HG02840 (cell line): ENCODE measurements around the gene PBXIP1.
"Not testable (repeated sequence)": the region's sequence is repeated elsewhere in the genome, so short reads cannot be mapped to it uniquely, and the experiment has no call there.

Source experiments
- ATAC-seq: cut with Tn5 transposase; IDR thresholded peaks from one replicate; pipeline ENCODE4 v1.9.1; 2021; ENCODE audit warnings: mild to moderate bottlenecking, moderate library complexity, moderate number of reproducible peaks; ENCODE audit not compliant: unreplicated experiment, low FRiP score

Gene PBXIP1

DNA sequence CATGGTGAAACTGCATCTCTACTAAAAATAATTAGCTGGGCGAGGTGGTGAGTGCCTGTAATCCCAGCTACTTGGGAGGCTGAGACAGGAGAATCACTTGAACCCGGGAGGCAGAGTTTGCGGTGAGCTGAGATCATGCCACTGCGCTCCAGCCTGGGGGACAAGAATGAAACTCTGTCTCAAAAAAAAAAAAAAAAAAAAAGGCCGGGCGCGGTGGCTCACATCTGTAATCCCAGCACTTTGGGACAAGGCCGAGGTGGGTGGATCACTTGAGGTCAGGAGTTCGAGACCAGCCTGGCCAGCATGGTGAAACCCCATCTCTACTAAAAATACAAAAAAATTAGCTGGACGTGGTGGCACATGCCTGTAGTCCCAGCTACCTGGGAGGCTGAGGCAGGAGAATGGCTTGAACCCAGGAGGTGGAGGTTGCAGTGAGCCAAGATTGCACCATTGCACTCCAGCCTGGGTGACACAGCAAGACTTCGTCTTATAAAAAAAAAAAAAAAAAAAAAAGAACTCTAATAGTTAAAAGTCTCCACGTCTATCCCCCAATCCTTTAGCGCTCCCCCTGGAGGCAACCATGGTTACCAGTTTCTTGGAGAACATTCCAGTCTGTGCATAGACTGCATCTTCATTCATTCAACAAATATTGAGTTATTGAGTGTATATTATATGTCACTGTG, 39.5 kb upstream of the PBXIP1 start:
- ATAC-seq, result not testable (repeated sequence)

DNA sequence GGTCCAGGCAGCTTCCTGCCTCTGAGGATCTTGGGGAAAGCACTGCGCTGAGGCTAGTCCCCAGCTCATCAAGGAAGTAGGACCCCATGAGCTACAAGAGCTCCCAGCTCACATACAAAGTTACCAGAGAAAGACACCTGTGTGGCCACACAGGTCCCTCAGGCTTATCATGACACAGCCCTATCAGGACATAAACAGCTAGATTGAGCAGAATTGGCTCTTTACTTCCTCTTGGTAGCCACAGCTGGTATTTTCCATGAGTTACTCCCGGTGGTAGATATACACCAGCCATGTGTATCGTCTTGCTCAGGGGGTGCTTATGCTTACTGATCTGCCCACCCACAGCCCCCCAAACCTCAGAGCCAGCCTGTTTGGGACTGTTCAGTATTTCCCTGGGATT, 38.7 kb upstream of the PBXIP1 start:
- no peak for ATAC-seq

DNA sequence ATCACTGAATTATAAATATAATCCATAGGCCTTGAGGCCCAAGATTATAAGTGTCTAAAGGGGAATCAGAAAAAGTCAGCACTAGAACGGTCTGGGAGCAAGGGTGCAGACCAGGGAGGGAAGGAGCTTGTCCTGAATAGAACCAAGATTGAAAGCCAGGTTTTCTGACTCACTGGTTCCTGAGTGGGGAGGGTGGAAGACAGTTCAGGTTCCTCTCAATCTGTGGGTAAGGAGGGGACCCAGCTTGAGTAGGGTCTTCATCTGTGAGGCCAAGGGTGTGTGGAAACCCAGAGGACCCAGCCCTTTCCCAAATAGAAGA, 38.3 kb upstream of the PBXIP1 start:
- no peak for ATAC-seq

DNA sequence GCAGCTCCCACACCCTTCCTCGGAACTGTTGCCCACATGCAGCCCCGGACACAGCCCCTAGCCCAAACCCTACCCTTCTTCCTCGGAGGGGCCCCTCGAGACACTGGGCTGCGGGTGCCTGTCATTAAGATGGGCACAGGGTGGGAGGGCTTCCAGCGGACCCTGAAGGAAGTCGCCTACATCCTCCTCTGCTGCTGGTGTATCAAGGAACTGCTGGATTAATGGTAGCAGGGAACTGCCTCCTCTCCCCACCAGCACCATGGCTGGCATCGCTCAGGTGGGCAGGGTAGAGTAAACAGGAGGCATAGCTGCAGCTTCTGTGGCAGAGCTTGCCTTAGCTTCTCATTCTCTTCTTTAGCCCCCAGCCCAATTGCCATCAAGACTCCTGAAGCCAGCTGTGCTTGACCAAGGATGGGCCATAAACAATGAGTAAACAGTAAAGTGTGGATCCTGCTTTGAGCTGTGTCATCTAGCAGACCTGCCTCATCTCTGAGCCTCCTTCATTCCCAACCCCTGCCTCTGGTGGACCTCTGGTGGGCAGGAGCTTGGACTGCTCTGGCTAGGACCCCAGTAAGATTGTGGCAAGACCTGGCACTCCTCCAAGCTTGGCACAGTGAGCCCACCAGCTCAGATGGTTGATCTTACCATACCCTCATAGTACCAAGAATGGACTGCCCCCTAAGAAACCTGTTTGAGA, 37.8 kb upstream of the PBXIP1 start, which contains the start of gene LENEP:
LENEP (plus strand) TSS at position 15 of the 697 bp plus-strand sequence; CDS start at position 37, 22 bp downstream.
- ATAC-seq, result no peak

DNA sequence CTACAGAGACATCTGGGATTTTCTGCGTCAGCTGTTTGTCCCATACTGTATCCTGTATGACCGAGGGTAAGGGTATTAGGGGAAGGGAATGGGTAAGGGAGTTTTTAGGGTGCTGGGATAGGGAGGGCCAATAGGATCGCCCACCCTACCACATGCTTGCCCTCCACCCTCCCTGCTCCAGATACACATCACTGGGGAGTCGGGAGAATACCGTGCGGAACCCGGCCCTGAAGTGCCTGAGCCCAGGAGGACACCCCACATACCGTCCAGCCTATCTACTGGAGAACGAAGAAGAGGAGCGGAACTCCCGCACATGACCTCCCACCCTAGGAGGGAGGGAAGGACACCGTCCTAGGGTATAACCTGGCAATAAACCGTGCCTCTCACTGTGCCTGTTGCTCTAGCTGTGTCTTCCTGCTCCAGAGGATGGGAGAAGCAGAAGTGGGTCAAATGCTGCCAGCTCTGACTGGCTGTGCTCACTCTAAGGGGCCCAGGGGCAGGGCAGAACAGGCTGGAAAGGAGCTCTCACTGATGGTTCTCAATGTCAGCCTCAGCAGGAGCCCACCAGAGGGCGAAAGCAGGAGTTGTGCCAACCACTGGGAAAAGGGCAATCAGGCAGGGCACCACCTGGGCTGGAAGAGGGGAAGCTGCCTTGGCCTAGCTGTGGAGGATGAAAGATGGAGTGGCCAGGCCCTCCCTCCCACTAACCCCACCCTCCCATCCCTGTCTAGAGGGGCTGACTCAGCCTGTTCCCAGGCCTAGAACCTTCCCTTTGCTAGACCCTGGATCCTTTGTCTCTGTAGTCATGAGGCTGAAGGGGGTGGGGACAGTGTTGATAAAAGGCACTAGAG, 37.0 kb upstream of the PBXIP1 start:
- no peak for ATAC-seq

DNA sequence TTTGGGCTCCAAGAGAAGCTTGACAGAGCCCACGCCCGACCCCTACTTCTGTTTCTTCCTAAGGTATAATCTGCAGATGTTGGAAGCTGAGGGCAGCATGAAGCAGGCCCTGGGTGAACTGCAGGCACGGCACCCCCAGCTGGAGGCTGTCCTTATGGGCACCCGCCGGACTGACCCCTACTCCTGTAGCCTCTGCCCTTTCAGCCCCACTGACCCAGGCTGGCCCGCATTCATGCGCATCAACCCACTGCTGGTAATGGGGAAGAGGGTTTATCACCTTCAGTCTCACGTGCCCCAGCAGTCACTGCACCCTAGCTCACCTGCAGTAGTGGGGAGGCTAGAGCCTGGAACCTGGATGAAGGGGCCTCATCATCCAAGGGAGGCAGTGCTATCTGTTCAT, 34.4 kb upstream of the PBXIP1 start:
- ATAC-seq, result no peak

DNA sequence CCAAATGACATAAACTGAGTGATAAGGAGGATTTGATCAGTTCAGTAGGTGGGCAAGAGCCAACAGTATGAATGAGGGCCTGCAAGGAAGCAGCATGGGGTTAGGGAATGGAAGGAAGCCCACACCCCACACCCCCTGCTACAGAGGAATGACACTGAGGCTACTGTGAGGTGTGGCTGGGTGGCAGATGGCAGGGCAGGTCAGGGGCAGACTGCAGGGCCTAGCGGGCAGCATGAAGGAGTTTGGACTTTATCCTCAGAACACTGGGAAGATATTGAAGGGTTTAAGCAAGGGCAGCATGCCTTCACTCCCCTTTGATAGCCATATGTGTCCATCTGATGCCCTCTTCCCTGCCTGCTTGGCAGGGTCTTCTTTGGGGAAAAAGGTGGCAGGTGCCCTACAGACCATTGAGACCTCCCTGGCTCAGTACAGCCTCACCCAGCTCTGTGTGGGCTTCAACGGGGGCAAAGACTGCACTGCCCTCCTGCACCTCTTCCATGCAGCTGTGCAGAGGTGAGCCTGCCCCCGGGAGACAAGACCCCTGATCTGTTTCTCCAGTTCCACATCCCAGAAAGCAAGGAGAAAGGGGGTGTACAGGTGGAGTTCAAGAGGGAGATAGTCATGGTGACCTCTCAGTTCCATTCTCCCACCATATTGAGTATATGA, 33.4 kb upstream of the PBXIP1 start:
- no peak for ATAC-seq

DNA sequence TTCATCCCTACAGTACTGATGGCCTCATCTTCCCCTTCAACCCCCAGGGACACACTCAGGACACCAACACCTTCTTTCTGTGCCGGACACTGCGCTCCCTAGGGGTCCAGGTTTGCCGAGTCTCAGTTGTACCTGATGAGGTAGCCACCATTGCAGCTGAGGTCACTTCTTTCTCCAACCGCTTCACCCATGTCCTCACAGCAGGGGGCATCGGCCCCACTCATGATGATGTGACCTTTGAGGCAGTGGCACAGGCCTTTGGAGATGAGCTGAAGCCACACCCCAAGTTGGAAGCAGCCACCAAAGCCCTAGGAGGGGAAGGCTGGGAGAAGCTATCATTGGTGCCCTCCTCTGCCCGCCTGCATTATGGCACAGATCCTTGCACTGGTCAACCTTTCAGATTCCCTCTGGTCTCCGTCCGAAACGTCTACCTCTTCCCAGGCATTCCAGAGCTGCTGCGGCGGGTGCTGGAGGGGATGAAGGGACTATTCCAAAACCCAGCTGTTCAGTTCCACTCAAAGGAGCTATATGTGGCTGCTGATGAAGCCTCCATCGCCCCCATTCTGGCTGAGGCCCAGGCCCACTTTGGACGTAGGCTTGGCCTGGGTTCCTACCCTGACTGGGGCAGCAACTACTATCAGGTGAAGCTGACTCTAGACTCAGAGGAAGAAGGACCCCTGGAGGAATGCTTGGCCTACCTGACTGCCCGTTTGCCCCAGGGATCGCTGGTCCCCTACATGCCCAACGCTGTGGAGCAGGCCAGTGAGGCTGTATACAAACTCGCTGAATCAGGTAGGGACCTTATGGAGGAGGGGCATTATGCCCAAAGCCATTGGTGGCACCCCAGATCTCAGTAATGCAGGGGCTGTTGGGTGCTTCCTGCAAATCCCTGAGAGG, 32.4 kb upstream of the PBXIP1 start:
- ATAC-seq, result no peak

DNA sequence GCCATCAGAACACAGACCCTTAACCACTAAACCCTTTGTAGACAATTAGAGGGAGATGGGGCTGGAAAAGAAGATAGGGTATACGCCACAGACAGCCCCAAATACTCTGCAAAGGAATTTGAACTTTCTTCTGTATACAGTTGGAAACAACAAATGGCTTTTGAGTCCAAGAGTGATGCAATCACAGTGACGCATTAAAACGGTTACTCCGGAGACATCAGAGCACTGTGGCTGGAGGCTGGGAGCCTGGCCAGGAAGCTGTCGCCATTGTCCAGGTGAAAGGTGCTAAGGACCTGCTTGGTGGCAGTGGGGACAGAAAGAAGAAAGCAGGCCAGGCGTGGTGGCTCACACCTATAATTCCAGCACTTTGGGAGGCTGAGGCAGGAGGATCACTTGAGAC, 31.4 kb upstream of the PBXIP1 start:
- no peak for ATAC-seq

DNA sequence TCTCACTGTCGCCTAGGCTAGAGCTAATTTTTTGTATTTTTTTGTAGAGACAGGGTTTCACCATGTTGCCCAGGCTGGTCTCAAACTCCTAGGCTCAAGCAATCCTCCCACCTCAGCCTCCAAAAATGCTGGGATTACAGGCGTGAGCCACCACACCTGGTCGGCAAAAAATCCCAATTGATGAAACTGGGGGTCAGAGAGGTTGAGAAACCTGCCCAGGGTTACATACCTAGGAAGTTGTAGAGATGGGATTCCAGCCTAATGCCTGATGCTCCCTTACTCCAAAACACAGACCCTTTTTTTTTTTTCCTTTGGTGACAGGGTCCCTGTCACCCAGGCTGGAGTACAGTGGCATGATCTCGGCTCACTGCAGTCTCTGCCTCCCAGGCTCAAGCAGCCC, 30.8 kb upstream of the PBXIP1 start:
- ATAC-seq, result not testable (repeated sequence)

DNA sequence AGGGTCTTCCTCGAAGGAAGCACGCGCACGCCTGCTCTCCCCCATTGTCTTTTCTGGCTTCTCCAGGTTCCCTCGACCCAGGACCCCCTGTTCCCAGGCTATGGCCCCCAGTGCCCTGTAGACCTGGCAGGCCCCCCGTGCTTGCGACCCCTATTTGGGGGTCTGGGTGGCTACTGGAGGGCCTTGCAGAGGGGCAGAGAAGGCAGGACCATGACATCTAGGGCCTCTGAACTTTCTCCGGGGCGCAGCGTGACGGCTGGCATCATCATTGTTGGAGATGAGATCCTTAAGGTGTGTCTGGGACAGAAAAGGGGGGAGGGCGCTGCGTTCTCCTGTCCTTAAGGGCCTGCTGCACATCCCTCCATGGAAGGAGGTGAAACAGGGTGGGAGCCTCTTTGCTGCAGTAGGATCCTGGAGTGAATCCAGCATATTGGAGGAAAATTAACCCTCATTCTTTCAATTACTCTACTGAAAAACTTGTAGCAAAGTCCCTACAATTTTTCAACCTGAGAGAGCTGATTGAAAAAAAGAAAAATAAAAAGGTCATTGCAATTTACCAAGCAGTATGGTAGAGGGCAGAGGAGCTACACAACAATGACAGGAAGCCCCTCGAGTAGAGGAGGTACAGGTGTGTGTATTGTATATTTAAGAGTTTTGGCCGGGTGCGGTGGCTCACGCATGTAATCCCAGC, 28.0 kb upstream of the PBXIP1 start:
- ATAC-seq, result no peak

DNA sequence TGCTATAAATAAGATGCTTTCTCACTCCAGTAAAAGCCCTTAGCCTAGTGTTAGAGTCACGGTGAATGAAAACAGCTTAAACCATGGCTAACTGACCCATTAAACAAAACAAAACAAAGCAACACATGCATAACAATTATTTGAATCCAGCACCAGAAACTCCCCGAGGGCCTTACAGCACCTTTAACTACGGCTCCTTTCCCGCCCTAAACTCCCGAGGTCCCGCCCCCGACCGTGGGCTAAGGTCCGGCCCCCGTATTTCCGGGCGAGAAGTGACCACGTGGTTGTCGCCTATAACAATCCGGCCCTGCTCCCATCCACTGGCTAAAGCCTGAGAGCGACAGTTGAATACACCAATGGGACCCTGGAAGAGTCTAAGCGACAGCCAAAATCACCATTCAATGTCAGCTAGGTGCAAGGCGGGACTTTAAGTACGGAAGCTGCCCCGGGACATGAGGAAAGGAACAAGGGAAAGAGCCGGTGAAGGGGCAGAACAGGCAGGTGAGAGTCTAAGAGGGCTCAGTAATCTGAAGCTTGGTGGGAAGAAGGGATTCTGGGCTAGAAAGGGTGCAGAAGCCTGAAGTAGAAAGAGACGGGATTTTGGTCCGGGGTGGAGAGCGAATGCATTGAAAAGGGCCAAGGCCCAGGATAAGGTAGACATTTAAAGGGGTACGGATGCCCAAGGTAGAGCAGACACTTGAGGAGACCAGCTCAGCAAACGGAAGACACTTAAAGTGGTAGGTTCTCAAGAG, 27.2 kb upstream of the PBXIP1 start, which contains the start of gene FLAD1:
FLAD1 (plus strand) TSS at position 448 of the 752 bp plus-strand sequence. CDS start 351 bp downstream, outside the sequence.
- ATAC-seq, result peak; percentile 99

DNA sequence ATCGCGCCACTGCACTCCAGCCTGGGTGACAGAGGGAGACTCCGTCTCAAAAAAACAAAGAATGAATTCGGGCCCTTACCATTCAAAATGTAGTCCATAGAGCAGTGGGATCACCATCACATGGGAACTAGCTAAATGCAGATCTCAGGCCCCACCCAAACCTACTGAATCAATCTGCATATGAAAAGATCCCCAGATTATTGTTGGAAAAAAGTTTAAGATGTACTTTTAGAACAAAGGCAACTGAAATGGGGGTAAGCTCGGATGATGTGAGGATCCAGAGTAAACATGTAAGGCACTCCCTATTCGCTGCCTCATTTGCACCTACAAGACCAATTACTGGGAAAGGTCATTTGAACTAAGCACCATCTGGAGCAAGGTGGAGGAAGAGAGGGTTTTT, 26.4 kb upstream of the PBXIP1 start:
- ATAC-seq, result no peak

DNA sequence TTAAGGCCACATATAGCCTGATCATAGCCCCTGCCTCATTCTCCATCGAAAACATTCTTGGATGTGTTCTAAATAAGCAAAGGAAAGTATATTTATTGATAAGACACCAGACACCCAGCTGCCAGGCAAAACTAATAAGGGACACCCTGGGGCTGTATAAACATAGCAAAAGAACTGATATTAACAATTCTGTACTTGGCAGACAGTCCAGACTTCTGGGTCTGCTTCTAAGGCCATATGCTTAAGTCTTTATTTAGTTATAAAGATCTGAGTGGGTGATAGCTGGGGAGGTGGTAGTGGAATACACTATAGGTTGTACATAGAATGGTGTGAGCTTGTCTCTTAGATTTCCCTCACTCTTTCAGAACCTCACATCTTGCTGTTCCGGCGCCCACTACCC, 22.5 kb upstream of the PBXIP1 start:
- ATAC-seq, result no peak

DNA sequence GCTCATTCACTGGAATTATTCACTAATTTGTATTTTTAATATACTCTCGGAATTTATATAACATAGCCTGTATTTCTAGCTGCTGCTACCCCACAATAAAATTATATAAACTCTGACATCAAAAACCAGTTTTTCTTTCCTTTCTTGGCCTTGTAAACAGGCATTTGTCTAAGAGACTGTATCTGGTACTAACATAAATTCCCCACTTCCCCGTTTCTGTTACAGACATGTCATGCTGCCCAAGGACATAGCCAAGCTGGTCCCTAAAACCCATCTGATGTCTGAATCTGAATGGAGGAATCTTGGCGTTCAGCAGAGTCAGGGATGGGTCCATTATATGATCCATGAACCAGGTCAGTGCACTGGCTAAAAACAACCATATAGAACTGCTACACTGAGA, 21.9 kb upstream of the PBXIP1 start:
- ATAC-seq, result not testable (repeated sequence)

DNA sequence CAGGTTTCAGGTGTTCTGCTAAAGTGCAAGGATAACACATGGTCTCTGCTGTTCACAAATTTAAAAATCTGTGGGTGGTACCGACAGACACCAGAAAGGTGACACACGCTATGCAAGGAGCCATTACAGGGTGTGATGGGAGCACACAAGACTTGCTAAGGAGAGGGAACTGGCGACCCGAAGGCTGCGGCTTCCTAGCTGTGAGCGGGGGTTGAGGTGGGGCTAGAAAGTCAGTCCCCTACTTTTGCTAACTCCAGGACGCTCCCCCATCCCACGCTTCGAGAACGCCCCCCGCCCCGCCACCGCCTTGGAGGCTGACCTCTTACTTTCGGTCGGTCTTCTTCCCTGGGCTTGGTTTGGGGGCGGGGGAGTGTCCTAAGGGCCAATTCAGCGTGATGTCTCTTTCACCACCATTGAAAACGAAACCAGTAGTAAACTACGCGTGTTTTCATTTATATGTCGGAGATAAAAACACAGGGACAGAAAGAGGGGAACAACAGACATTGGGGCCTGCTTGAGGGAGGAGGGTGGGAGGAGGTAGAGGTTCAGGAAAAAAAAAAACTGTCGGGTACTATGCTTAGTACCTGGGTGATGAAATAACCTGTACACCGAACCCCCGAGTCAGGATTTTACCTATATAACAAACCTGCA, 19.6 kb upstream of the PBXIP1 start:
- ATAC-seq, result no peak

DNA sequence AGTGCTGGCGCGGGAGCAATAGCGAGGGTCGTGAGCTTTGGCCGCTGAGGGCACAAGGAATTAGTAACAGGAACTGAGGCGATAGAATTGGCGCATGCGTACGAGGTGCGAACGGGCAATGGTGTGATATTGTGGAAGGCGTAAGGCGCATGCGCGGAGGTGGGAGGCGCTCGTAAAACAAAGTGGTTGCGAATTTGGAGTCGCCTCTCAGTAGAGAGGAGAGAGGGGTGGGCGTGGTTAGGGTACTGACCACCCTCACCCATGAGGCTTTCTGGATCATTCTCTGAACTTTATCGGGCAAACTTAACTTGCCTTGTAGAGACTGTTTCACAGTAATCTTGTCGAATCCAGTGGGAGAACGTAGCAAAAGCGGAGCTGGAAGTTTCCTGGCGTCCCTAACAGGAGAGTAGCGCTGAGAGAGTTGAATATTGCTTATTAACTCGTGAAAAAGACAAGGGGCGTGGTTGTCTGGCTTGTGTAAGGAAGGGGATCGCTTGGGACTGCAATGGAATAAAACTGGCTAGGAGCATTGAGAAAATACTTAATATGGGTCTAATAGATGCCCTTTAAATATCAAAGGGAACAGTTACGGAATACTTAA, 19.0 kb upstream of the PBXIP1 start:
- ATAC-seq, result peak; percentile 45
